Gastroesophageal sphincter (tissue), 4 donors: ENCODE data around the gene MYOF. TPM values are rescaled to one million over a fixed set of nuclear protein-coding genes. Genes with fewer than 3 reads are reported as not detected.

Experiments used
- ATAC-seq: fragments of 150-250 bp; one replicate; pipeline ENCODE4 v1.9.1; 2016; ENCODE audit warnings: mild to moderate bottlenecking, moderate library complexity
- H3K27ac ChIP-seq, 4 donors: fragments of 200-600 bp; sonication (generic) in 3 of 4; 1 replicate in 3 of 4; 2 replicates in 1 of 4; pipeline ENCODE4 v1.5.1; 2016 to 2019
- H3K27me3 ChIP-seq: fragments of 200-600 bp; sonication (generic); one replicate; pipeline ENCODE4 v1.5.1; 2019
- H3K36me3 ChIP-seq, 2 donors: fragments of 200-600 bp; sonication (generic); one replicate each; pipeline ENCODE4 v1.5.1; 2019; ENCODE audit warnings: control low read depth in 1 of 2
- H3K4me1 ChIP-seq, 3 donors: fragments of 200-600 bp; sonication (generic); 1 replicate in 2 of 3; 2 replicates in 1 of 3; pipeline ENCODE4 v1.5.1; 2016 to 2019; ENCODE audit warnings: control low read depth in 2 of 3
- H3K4me3 ChIP-seq, 2 donors: fragments of 200-600 bp; sonication (generic); one replicate each; pipeline ENCODE4 v1.5.1; 2019; ENCODE audit warnings: mild to moderate bottlenecking in 1 of 2, moderate library complexity in 1 of 2
- H3K9me3 ChIP-seq, 3 donors: fragments of 200-600 bp; sonication (generic); one replicate each; pipeline ENCODE4 v1.5.1; 2017 to 2019; ENCODE audit warnings: control low read depth in 2 of 3
- EP300 ChIP-seq: sonication (generic); formaldehyde crosslinking; IDR thresholded peaks from one replicate; pipeline ENCODE4 v1.6.1; 2017; ENCODE audit warnings: antibody characterized with exemption, mild to moderate bottlenecking
- POLR2A ChIP-seq, 2 donors: fragments of 450-650 bp; IDR thresholded peaks; one replicate each; pipeline ENCODE4 v1.6.1; 2017; ENCODE audit warnings: antibody characterized with exemption in 2 of 2, mild to moderate bottlenecking in 2 of 2, moderate library complexity in 1 of 2
- POLR2AphosphoS5 ChIP-seq: sonication (generic); formaldehyde crosslinking; IDR thresholded peaks from one replicate; pipeline ENCODE4 v1.6.1; 2017; ENCODE audit warnings: antibody characterized with exemption
- WGBS, 2 donors: methylation state at CpG; one replicate each; pipeline ENCODE4 v1.1.5; 2018; ENCODE audit warnings: low coverage in 1 of 2; 5-methylcytosine and 5-hydroxymethylcytosine counted together
- total RNA-seq, 4 donors: library from RNA; depleted of rRNA; stranded (reverse); fragments of >200 nt; gene quantifications; one replicate each; pipeline ENCODE4 v1.1.0, GENCODE V29; 2016
- TF ChIP-seq, protein P1 (sequence below), 4 experiments: fragments of 200-600 bp in 2 of 4; fragments of 450-650 bp in 2 of 4; sonication (generic) in 1 of 4; IDR thresholded peaks; one replicate each; pipeline ENCODE4 v1.5.1; 2017 to 2019; ENCODE audit warnings: antibody characterized with exemption in 4 of 4, mild to moderate bottlenecking in 2 of 4, moderate library complexity in 2 of 4

MYOF gene
- total RNA-seq, 4 donors from 2014 or later: 98.0 to 157 (median 126) TPM

DNA sequence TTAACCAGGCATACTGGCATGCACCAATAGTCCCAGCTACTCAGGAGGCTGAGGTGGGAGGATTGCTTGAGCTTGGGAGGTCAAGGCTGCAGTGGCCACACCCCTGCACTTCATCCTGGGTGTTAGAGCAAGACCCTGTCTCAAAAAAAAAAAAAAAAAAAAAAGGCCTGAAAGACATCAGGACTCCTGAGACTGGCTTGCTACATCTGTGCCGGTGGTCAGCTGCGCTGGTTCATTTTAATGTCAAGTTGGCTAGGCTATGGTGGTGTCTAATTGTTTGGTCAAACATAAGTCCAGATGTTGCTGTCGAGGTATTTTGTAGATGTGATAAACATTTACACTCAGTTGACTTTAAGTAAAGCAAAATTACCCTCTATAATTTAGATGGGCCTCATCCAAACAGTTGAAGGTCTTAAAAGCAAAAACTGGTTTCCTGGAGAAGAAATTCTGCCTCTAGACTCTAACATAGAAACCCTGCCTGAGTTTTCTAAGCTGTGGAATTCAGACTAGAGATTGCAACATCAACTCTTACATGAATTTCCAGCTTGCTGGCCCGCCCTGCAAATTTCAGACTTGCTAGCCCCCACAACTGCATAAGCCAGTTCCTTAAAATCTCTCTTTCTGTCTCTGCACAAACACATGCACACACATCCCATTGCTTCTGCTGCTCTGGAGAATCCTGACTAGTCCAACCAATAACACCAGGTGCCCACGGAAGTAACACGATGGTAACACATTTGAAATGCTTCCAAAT is 18.2 kb downstream of the MYOF start:
- H3K27me3 ChIP-seq: no peaks in the 10 kb centered on the region
- H3K4me1 ChIP-seq: peaks cover 27 to 93% (median 62%) of the 10 kb centered on the region in 3 donors
- TF ChIP-seq POLR2AphosphoS5: peak; percentile 36
- TF ChIP-seq, protein P1, sequence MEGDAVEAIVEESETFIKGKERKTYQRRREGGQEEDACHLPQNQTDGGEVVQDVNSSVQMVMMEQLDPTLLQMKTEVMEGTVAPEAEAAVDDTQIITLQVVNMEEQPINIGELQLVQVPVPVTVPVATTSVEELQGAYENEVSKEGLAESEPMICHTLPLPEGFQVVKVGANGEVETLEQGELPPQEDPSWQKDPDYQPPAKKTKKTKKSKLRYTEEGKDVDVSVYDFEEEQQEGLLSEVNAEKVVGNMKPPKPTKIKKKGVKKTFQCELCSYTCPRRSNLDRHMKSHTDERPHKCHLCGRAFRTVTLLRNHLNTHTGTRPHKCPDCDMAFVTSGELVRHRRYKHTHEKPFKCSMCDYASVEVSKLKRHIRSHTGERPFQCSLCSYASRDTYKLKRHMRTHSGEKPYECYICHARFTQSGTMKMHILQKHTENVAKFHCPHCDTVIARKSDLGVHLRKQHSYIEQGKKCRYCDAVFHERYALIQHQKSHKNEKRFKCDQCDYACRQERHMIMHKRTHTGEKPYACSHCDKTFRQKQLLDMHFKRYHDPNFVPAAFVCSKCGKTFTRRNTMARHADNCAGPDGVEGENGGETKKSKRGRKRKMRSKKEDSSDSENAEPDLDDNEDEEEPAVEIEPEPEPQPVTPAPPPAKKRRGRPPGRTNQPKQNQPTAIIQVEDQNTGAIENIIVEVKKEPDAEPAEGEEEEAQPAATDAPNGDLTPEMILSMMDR (IDR thresholded peaks at IDR 0.05): no peak
- WGBS, 2 donors: 27 to 34% methylated on average over 5 to 6 of the region's 6 CpGs
- ATAC-seq: peak; percentile 49
- H3K4me3 ChIP-seq: no peak overlapping the region
- peak overlapping the region; percentile 86 to 95 (median 90) for H3K27ac ChIP-seq
- no peaks in the 10 kb centered on the region for H3K9me3 ChIP-seq
- peaks cover 0 to 5% of the 10 kb centered on the region in 2 donors for H3K36me3 ChIP-seq

DNA sequence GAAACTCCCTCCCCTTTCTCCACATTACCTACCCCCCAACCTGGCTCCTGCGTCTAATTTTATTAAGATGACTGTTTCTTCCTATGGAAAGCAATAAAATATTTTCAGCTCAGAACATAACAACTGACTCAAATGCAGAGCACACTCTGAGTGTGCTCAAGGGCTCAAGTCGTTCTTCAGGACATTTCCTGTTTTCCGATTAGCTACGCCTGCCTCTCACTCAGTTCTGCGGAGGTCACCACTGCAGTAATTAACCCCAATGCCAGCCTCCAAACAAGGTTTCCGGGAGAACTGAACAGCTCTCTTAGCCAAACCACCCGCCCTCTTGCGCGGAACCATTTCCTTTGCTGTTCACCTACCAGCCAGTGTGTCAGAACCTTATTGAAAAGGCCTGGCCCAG is 19.3 kb downstream of the MYOF start:
- Histone ChIP-seq H3K27me3 (no peaks in the 10 kb centered on the region), H3K4me3 (no peak overlapping the region), H3K4me1 (peaks cover 30 to 93% (median 62%) of the 10 kb centered on the region in 3 donors), H3K27ac (peak overlapping the region; percentile 86 to 95 (median 90)), H3K9me3 (no peaks in the 10 kb centered on the region), H3K36me3 (peaks cover 0 to 3% of the 10 kb centered on the region in 2 donors)
- ATAC-seq: no peak
- TF ChIP-seq, protein P1 (IDR thresholded peaks at IDR 0.05): no peak
- TF ChIP-seq POLR2AphosphoS5 (peak; percentile 90), POLR2A (IDR thresholded peaks at IDR 0.05) (no peak), EP300 (no peak)
- 31 to 46% methylated on average over 1 to 9 of the region's 9 CpGs for WGBS, 2 donors

DNA sequence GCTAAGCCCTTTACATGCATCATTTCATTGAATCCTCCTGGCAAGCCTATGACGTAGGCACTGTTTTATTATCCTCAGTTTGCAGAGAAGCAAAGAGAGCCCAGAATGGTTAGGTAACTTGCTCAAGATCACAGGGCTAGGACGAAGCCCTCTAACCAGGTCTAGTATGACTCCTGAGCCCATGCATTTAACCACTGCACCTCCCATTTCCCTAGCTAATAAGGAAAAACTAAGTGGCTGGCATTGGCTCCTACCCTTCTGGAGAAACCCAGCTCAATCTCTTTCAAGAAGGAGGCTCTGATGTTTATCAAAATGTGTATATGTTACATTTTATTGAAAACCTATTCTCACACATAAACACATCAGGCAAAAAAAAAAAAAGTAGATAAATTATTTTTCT is 19.8 kb downstream of the MYOF start:
- Histone ChIP-seq H3K4me1 (peaks cover 31 to 94% (median 66%) of the 10 kb centered on the region in 3 donors), H3K4me3 (no peak overlapping the region), H3K27me3 (no peaks in the 10 kb centered on the region), H3K36me3 (no peaks in the 10 kb centered on the region), H3K9me3 (no peaks in the 10 kb centered on the region), H3K27ac (peak overlapping the region; percentile 64 to 95 (median 86))
- TF ChIP-seq, protein P1 (IDR thresholded peaks at IDR 0.05): no peak
- TF ChIP-seq EP300 (no peak), POLR2A (IDR thresholded peaks at IDR 0.05) (no peak), POLR2AphosphoS5 (no peak)
- 15 to 29% methylated on average over 2 of the region's 2 CpGs for WGBS, 2 donors
- ATAC-seq: no peak

DNA sequence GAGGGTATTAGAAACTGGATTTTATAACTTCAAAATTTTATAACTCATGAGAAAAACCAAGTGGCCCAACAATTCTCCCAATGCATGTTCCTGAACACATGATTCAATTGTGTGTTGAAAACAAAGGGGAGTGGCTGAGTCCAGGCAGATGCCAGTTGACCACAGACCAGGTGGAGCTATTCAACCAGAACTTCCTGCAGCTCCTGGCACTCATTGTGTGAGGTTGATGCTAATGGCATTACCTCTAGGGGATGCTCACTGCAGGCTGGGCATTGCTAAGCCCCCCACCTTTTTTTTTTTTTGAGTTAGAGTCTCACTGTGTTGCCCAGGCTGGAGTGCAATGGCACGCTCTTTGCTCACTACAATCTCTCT is 20.3 kb downstream of the MYOF start:
- Histone ChIP-seq H3K36me3 (no peaks in the 10 kb centered on the region), H3K4me3 (no peak overlapping the region), H3K27ac (peak overlapping the region; percentile 63 to 95 (median 86)), H3K9me3 (no peaks in the 10 kb centered on the region), H3K27me3 (no peaks in the 10 kb centered on the region), H3K4me1 (peaks cover 31 to 97% (median 66%) of the 10 kb centered on the region in 3 donors)
- TF ChIP-seq POLR2AphosphoS5 (no peak), EP300 (no peak), POLR2A (IDR thresholded peaks at IDR 0.05) (no peak)
- TF ChIP-seq, protein P1 (IDR thresholded peaks at IDR 0.05): no peak
- ATAC-seq: no peak
- 100% methylated on average over 1 of the region's 1 CpG; no CpG with 5 or more reads in 1 of the 2 donors for WGBS, 2 donors
